Measurements from ENCODE around the gene TLX1. TPM values are rescaled to one million over a fixed set of nuclear protein-coding genes. Genes with fewer than 3 reads are reported as not detected.

Gene TLX1
- total RNA-seq, 2 experiments from 2014 or later: not detected

DNA sequence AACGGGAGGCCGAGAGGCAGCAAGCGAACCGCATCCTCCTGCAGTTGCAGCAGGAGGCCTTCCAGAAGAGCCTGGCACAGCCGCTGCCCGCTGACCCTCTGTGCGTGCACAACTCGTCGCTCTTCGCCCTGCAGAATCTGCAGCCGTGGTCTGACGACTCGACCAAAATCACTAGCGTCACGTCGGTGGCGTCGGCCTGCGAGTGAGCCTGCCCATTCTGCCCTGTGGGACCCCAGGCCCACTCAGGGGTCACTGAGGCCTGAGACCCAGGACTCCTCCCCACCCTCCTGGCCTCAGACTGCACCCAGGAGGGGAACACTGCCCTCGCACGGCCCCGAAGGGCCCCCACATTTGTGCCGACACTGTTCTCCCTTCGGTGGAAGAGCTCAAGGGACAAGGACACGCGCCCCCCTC is 5.6 kb downstream of the TLX1 start:
- H3K4me1 Mint-ChIP-seq (ENCODE audit: low read depth): peaks cover 42% of the 10 kb centered on the region
- peaks cover 87% of the 10 kb centered on the region for H3K27me3 Mint-ChIP-seq
- intact Hi-C loops (cut with micrococcal nuclease): loop anchor here (5.0 to 10.0 kb wide), 2 partner anchors 86 to 392 kb away; partner anchors contain the start of gene PAX2
- no peaks in the 10 kb centered on the region for H3K9me3 Mint-ChIP-seq
- ChIA-PET CTCF (interaction anchor here (1.7 to 14.4 kb wide), 2 partner anchors 41 to 119 kb away, joined by 3 to 668 read pairs; no protein-coding TSS in a partner anchor), POLR2A (no interaction called here)
- no peak overlapping the region for H3K27ac Mint-ChIP-seq
- H3K4me3 Mint-ChIP-seq: no peak overlapping the region
- DNase-seq: no peak
- no peaks in the 10 kb centered on the region for H3K36me3 Mint-ChIP-seq

DNA sequence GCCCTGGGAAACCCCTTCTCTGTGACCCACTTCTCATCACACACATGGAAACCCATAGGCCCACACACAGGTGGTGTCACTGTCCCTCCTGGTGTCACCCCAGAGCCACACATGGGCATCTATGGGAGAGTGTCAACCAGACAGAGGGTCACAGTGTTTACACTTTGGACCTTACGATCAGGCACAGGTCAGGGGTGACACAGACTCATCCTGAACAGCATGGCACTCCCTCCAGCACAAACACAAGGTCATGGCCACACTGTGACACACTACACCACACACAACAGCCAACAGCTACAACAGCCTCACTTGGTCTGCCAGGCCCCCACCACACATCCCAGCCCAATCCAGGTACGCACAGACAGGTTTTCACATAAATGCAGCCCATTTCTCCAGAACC is 6.2 kb downstream of the TLX1 start:
- POLR2A ChIA-PET: no interaction called here
- CTCF ChIA-PET: interaction anchor here (0.7 to 14.4 kb wide), 4 partner anchors 41 to 120 kb away, joined by 3 to 668 read pairs (median 3); no protein-coding TSS in a partner anchor
- intact Hi-C loops (cut with micrococcal nuclease): loop anchor here (5.0 to 10.0 kb wide), 2 partner anchors 85 to 392 kb away; partner anchors contain the start of gene PAX2

DNA sequence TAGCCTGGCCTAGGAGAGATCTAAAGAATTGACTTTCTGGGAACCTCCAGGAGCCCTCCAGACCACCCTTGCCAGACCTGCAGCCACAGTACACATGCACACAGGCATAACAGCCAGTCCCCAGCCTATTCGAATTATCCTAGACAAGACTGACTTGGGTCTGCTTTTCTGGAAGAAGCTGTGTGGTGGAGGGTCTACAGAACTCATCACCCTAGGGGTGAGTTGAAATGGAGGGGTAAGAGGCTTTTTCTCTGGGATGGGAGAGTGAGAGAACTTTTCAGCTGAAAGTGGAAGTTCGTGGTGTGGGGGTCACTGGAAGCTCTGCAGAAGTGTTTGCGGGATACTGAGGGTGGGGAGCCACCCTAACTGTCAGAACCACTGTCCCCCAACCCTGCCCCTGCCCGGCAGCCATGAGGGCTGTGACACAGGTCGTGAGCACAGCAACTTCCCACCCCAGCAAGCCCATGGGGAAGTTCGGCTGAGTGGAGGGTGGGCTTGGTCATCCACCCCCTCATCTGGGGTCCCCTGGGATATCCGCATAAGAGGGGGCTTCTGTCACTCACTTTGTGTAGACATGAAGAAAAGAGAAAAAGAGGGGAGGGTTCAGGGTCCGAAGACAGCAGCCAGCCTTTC is 7.8 kb downstream of the TLX1 start:
- Mint-ChIP-seq H3K4me3 (no peak overlapping the region), H3K27ac (no peak overlapping the region), H3K27me3 (peaks cover 86% of the 10 kb centered on the region), H3K36me3 (no peaks in the 10 kb centered on the region), H3K4me1 (ENCODE audit: low read depth) (peaks cover 32% of the 10 kb centered on the region), H3K9me3 (no peaks in the 10 kb centered on the region)
- ChIA-PET POLR2A (no interaction called here), CTCF (interaction anchor here (1.2 to 14.4 kb wide), 6 partner anchors 22 to 636 kb away, joined by 3 to 668 read pairs (median 16); partner anchors contain the start of gene KAZALD1)
- DNase-seq: no peak
- intact Hi-C loops (cut with micrococcal nuclease): loop anchor here (2.0 to 10.0 kb wide), 3 partner anchors 18 to 394 kb away; partner anchors contain the start of gene PAX2

More for the DNA sequence above, 6.2 kb downstream of the TLX1 start:
- Mint-ChIP-seq H3K4me1 (ENCODE audit: low read depth) (peaks cover 41% of the 10 kb centered on the region), H3K4me3 (no peak overlapping the region), H3K27ac (no peak overlapping the region), H3K36me3 (no peaks in the 10 kb centered on the region), H3K27me3 (peaks cover 89% of the 10 kb centered on the region), H3K9me3 (no peaks in the 10 kb centered on the region)
- no peak for DNase-seq

DNA sequence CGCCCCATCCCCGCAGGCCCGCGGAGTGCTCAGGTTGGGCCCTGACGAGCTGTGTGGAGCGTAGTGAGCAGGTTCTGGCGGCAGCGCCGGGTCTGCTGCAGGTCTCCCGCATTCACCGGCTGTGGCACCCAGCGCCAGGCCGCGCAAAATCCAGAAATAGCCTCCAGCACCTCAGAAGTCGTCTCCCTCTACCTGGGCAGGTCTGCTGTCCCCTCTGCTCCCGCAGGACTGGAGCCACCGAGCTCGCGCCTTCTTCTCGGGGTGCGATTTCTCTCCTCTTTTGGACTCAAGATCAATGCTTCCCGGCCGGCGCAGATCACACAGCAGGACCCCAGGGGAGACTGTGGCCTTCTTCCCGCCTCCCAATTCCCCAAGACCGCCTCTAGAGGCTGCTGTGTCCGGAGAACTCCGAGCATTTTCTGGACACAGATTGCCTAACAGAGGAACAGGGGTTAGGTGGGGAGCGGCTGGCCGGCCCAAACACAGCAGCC is 8.4 kb downstream of the TLX1 start:
- ChIA-PET CTCF (interaction anchor here (1.4 to 14.4 kb wide), 6 partner anchors 10 to 97 kb away, joined by 5 to 668 read pairs (median 46); partner anchors contain the start of genes KAZALD1 and TLX1), POLR2A (no interaction called here)
- DNase-seq: no peak
- H3K4me1 Mint-ChIP-seq (ENCODE audit: low read depth): peaks cover 29% of the 10 kb centered on the region
- no peaks in the 10 kb centered on the region for H3K36me3 Mint-ChIP-seq
- no peak overlapping the region for H3K27ac Mint-ChIP-seq
- H3K27me3 Mint-ChIP-seq: peaks cover 86% of the 10 kb centered on the region
- H3K4me3 Mint-ChIP-seq: no peak overlapping the region
- H3K9me3 Mint-ChIP-seq: no peaks in the 10 kb centered on the region
- intact Hi-C loops (cut with micrococcal nuclease): loop anchor here (2.0 to 10.0 kb wide), 3 partner anchors 19 to 395 kb away; partner anchors contain the start of gene PAX2

DNA sequence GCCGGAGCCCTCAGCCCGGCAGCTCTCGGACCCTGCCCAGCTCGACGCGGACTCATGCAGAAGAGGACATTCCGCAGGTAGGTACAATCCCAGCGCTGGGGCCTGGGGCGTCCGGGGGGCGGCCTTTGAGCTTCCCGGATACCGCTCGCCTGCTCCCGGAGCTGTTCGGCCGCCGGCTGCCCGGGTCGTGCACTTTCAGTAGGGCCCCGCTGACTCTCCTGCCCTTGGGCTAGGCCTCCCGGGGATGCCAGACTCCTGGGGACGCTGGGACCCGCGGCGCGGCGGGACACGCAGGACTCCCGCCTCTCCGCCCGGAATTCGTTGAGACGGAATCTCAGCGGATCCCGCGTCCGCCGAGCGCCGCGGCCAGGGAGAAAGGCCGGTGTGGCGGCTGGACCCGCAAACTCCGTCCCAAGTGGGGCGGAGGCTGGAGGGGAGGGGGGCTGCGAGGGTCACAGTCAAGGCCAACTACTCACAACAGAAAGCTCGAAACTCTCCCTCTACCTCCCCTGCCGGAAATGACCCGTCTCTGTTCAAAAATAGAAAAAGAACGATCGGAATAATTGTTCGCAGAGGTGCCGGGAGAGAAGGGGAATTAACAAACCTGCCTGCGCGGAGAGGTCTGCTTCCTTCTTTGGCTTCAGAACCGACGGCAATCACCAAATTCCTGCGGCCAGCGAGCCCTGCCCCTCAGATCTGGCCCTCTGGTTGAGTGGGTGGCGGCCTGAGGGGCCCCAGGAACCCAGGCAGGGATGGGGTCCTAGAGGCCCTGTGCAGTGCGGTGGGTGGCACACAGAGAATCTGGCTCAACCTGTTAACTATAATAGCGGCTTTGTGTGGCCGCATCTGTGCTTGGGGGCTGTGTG is 9.2 kb downstream of the TLX1 start:
- intact Hi-C loops (cut with micrococcal nuclease): loop anchor here (5.0 kb wide), 1 partner anchor 98 kb away; no protein-coding TSS in a partner anchor
- no peaks in the 10 kb centered on the region for H3K9me3 Mint-ChIP-seq
- ChIA-PET POLR2A (no interaction called here), CTCF (interaction anchor here (0.6 to 14.4 kb wide), 12 partner anchors 11 to 326 kb away, joined by 3 to 668 read pairs (median 9); partner anchors contain the start of genes KAZALD1 and TLX1)
- H3K4me1 Mint-ChIP-seq (ENCODE audit: low read depth): peaks cover 24% of the 10 kb centered on the region
- no peaks in the 10 kb centered on the region for H3K36me3 Mint-ChIP-seq
- H3K4me3 Mint-ChIP-seq: no peak overlapping the region
- peaks cover 86% of the 10 kb centered on the region for H3K27me3 Mint-ChIP-seq
- no peak for DNase-seq
- no peak overlapping the region for H3K27ac Mint-ChIP-seq

DNA sequence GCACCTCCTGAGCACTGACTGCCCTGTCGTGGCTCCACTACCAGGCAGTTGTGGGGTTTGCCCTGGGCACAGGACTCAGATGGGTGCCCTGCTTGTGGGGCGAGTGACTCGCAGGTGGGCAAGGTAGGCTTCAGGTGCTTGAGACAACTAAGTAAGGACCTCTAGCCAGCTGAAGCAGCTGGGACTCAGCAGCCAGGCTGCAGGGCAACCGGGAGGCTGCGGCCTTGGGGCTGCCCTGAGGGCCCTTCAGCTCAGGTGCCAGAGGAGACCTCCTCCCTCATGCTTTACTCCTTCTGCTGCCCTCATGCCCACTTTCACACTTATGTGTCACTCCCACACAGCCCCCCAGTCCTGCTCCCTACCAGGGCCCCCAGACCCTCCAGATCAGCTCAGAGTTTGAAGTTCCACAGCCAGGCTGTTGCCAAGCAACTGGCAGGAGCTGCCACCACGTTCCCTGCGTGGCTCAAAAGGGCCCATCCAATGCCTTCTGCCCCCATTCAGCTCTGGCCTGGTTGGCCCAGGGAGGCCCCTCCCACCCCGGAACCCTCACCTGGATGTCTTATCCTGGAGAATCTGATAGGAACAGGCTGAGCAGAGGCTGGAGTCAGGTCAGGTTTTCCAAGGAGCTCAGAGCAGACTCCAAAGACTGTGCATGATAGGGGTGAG is 10.0 kb downstream of the TLX1 start:
- POLR2A ChIA-PET: interaction anchor here (1.4 kb wide), 2 partner anchors 45 to 98 kb away, joined by 5 to 12 read pairs; no protein-coding TSS in a partner anchor
- no peaks in the 10 kb centered on the region for H3K36me3 Mint-ChIP-seq
- no peak overlapping the region for H3K27ac Mint-ChIP-seq
- intact Hi-C loops (cut with micrococcal nuclease): loop anchor here (5.0 kb wide), 1 partner anchor 99 kb away; no protein-coding TSS in a partner anchor
- DNase-seq: no peak
- H3K4me1 Mint-ChIP-seq (ENCODE audit: low read depth): peaks cover 19% of the 10 kb centered on the region
- no peak overlapping the region for H3K4me3 Mint-ChIP-seq
- CTCF ChIA-PET: interaction anchor here (0.9 to 14.4 kb wide), 26 partner anchors 11 to 578 kb away, joined by 3 to 668 read pairs (median 8); partner anchors contain the start of genes KAZALD1 and TLX1
- H3K9me3 Mint-ChIP-seq: no peaks in the 10 kb centered on the region
- peaks cover 86% of the 10 kb centered on the region for H3K27me3 Mint-ChIP-seq

DNA sequence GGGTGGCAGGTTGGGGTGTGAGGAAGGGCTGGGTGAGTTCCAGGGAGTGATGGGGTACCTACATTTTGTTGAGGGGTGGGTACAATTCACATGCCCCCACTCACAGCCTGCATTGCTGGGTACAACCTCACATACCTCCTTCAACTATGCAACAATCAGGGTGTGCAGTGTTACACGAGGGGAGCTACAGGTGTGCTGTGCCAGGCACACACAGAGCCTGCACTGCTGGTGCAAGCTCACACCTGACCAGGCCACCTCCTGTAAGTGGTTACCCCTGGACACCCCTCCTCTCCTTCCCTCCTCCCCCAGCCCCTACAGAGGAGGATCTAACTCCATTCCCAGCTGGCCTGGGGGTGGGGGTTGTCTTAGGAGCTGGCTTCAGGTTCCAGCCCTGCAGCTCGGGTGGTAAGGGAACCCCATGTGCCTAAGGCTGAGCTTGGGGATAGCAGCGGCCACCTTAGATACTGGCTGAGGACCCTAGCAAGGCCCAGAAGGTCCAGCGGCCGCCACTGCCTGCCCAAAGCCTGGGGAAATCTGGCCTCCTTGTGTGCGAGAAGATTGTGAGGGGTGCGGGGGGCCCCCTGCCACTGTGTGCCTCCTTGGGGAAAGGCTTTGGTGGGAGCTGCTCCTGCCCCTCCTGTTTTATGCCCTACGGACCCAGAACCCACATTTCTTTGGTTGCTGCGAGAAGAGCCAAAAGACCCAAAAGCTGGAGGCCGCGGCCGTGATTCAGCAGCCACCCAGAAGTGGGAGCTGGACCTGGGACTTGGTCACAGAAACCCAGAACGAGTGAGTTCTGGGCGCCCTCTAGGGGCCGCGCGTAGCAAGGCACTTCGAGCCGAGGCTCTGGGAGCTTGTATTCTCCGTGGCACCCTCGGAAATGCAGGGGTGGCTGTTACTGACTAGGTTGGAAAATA is 10.8 kb downstream of the TLX1 start:
- intact Hi-C loops (cut with micrococcal nuclease): loop anchor here (1.0 to 5.0 kb wide), 2 partner anchors 47 to 100 kb away; no protein-coding TSS in a partner anchor
- POLR2A ChIA-PET: interaction anchor here (1.4 kb wide), 2 partner anchors 45 to 99 kb away, joined by 5 to 12 read pairs; no protein-coding TSS in a partner anchor
- no peak overlapping the region for H3K27ac Mint-ChIP-seq
- H3K9me3 Mint-ChIP-seq: no peaks in the 10 kb centered on the region
- peaks cover 22% of the 10 kb centered on the region for H3K4me1 Mint-ChIP-seq (ENCODE audit: low read depth)
- H3K27me3 Mint-ChIP-seq: peaks cover 85% of the 10 kb centered on the region
- H3K36me3 Mint-ChIP-seq: no peaks in the 10 kb centered on the region
- CTCF ChIA-PET: interaction anchor here (0.6 to 14.4 kb wide), 54 partner anchors 11 to 1171 kb away, joined by 3 to 668 read pairs (median 4); partner anchors contain the start of genes KAZALD1, LBX1, PDZD7 and TLX1
- DNase-seq: peak; percentile 88
- no peak overlapping the region for H3K4me3 Mint-ChIP-seq

DNA sequence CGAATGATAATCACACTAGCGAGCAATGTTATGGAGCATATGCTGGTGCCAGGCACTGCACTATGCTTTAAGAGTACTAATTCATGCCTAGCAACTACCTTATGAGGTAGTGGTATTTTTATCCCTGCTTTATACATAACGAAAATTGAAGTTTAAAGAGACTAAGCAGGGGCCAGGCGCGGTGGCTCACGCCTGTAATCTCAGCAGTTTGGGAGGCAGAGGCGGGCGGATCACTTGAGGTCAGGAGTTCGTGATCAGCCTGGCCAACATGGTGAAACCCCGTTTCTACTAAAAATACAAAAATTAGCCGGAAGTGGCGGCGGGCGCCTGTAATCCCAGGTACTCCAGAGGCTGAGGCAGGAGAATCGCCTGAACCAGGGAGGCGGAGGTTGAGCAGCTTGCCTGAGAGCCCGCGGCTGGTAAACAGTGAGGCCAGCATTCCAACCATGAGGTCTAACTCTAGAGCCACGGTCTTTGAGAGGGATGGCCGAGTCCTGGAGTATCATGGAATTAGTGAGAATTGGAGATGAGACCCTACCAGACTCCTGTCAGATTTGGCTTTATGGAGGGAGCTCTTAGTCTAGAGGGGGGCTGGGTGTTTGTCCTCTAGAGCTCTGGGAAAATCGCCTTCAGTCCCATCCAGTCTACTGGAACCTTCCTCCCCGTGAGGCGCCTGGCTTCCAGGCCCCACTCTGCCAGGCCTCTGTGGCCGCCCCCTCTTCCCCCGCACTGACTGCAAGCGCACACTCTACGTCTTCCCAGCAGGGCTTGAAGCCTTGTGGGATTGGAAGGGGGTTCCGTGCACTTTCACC is 11.6 kb downstream of the TLX1 start:
- no peak for DNase-seq
- H3K36me3 Mint-ChIP-seq: no peaks in the 10 kb centered on the region
- intact Hi-C loops (cut with micrococcal nuclease): loop anchor here (1.0 to 5.0 kb wide), 2 partner anchors 47 to 100 kb away; no protein-coding TSS in a partner anchor
- CTCF ChIA-PET: interaction anchor here (0.6 to 14.4 kb wide), 53 partner anchors 10 to 1170 kb away, joined by 3 to 668 read pairs (median 4); partner anchors contain the start of genes KAZALD1, LBX1, PDZD7 and TLX1
- H3K4me1 Mint-ChIP-seq (ENCODE audit: low read depth): peaks cover 22% of the 10 kb centered on the region
- POLR2A ChIA-PET: interaction anchor here (1.4 kb wide), 2 partner anchors 46 to 100 kb away, joined by 5 to 12 read pairs; no protein-coding TSS in a partner anchor
- no peak overlapping the region for H3K27ac Mint-ChIP-seq
- no peak overlapping the region for H3K4me3 Mint-ChIP-seq
- no peaks in the 10 kb centered on the region for H3K9me3 Mint-ChIP-seq
- H3K27me3 Mint-ChIP-seq: peaks cover 87% of the 10 kb centered on the region

DNA sequence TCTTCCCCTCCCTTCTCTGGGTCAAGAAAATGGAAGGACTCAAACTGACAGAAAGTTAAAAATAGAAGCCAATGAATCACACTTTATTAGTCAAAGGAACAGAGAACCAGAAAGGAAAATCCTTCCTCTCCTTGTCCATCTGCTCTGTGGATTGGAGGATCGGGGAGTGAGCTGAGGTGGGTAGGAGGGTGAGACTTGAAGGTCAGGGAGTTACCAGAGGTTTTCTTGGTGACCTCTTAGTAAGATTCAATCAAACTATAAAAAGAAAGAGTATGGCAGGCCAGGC is 12.2 kb downstream of the TLX1 start:
- peaks cover 86% of the 10 kb centered on the region for H3K27me3 Mint-ChIP-seq
- intact Hi-C loops (cut with micrococcal nuclease): loop anchor here (5.0 kb wide), 1 partner anchor 101 kb away; no protein-coding TSS in a partner anchor
- H3K36me3 Mint-ChIP-seq: no peaks in the 10 kb centered on the region
- no peak for DNase-seq
- no peak overlapping the region for H3K4me3 Mint-ChIP-seq
- ChIA-PET CTCF (interaction anchor here (1.5 to 14.4 kb wide), 10 partner anchors 14 to 630 kb away, joined by 3 to 668 read pairs (median 36); partner anchors contain the start of genes KAZALD1, LBX1 and TLX1), POLR2A (no interaction called here)
- H3K27ac Mint-ChIP-seq: no peak overlapping the region
- no peaks in the 10 kb centered on the region for H3K9me3 Mint-ChIP-seq
- H3K4me1 Mint-ChIP-seq (ENCODE audit: low read depth): peaks cover 20% of the 10 kb centered on the region

Data from activated CD4-positive, alpha-beta memory T cell treated with anti-CD3 and anti-CD28 coated beads for 36 hours (primary cell).